ENCODE measurements around the gene EVC2. TPM values are rescaled to one million over a fixed set of nuclear protein-coding genes. Genes with fewer than 3 reads are reported as not detected.
"Not testable (repeated sequence)": the region's sequence is repeated elsewhere in the genome, so short reads cannot be mapped to it uniquely, and the experiment has no call there.

The EVC2 gene
- total and polyA plus RNA-seq, 4 donors: 1.7 to 6.6 (median 2.3) TPM

- 96% methylated on average over 16 of the region's 23 CpGs for WGBS (ENCODE audit: insufficient coverage)
- Histone ChIP-seq H3K27me3 (ENCODE audit: control insufficient read depth, insufficient read depth, low read length) (no peaks in the 10 kb centered on the region), H3K27ac (ENCODE audit: low read depth, low read length) (no peak overlapping the region), H3K4me1 (ENCODE audit: control insufficient read depth, insufficient read depth, low read length) (no peaks in the 10 kb centered on the region), H3K4me3 (ENCODE audit: low read depth, low read length) (no peak overlapping the region), H3K9me3 (ENCODE audit: control insufficient read depth, insufficient read depth, low read length) (no peaks in the 10 kb centered on the region), H3K36me3 (ENCODE audit: control insufficient read depth, insufficient read depth, low read length) (peaks cover 16% of the 10 kb centered on the region)
- DNase-seq (ENCODE audit: low read depth in 4 of 6, low spot score in 6 of 6): no peak
Measured at GRCh38 chr4:5622596-5622995, 85.8 kb downstream of the EVC2 start.

- Histone ChIP-seq H3K27me3 (ENCODE audit: control insufficient read depth, insufficient read depth, low read length) (no peaks in the 10 kb centered on the region), H3K4me3 (ENCODE audit: low read depth, low read length) (no peak overlapping the region), H3K4me1 (ENCODE audit: control insufficient read depth, insufficient read depth, low read length) (no peaks in the 10 kb centered on the region), H3K9me3 (ENCODE audit: control insufficient read depth, insufficient read depth, low read length) (no peaks in the 10 kb centered on the region), H3K36me3 (ENCODE audit: control insufficient read depth, insufficient read depth, low read length) (peaks cover 19% of the 10 kb centered on the region), H3K27ac (ENCODE audit: low read depth, low read length) (no peak overlapping the region)
- DNase-seq (ENCODE audit: low read depth in 4 of 6, low spot score in 6 of 6): no peak
- 92% methylated on average over 9 of the region's 14 CpGs for WGBS (ENCODE audit: insufficient coverage)
Measured at GRCh38 chr4:5619913-5620625, 88.3 kb downstream of the EVC2 start.

- DNase-seq (ENCODE audit: low read depth in 4 of 6, low spot score in 6 of 6): no peak
- Histone ChIP-seq H3K27me3 (ENCODE audit: control insufficient read depth, insufficient read depth, low read length) (no peaks in the 10 kb centered on the region), H3K27ac (ENCODE audit: low read depth, low read length) (no peak overlapping the region), H3K4me3 (ENCODE audit: low read depth, low read length) (no peak overlapping the region), H3K9me3 (ENCODE audit: control insufficient read depth, insufficient read depth, low read length) (no peaks in the 10 kb centered on the region), H3K36me3 (ENCODE audit: control insufficient read depth, insufficient read depth, low read length) (peaks cover 18% of the 10 kb centered on the region), H3K4me1 (ENCODE audit: control insufficient read depth, insufficient read depth, low read length) (no peaks in the 10 kb centered on the region)
- 99% methylated on average over 11 of the region's 11 CpGs for WGBS (ENCODE audit: insufficient coverage)
Measured at GRCh38 chr4:5618051-5618960, 90.1 kb downstream of the EVC2 start.

GRCh38 chr4:5616331-5616950 lies 91.9 kb downstream of the EVC2 start:
- peaks cover 11% of the 10 kb centered on the region for H3K36me3 ChIP-seq (ENCODE audit: control insufficient read depth, insufficient read depth, low read length)
- no peak overlapping the region for H3K4me3 ChIP-seq (ENCODE audit: low read depth, low read length)
- DNase-seq (ENCODE audit: low read depth in 4 of 6, low spot score in 6 of 6): no peak
- H3K27ac ChIP-seq (ENCODE audit: low read depth, low read length): no peak overlapping the region
- H3K9me3 ChIP-seq (ENCODE audit: control insufficient read depth, insufficient read depth, low read length): no peaks in the 10 kb centered on the region
- WGBS (ENCODE audit: insufficient coverage): 87% methylated on average over 14 of the region's 16 CpGs
- H3K27me3 ChIP-seq (ENCODE audit: control insufficient read depth, insufficient read depth, low read length): no peaks in the 10 kb centered on the region
- H3K4me1 ChIP-seq (ENCODE audit: control insufficient read depth, insufficient read depth, low read length): no peaks in the 10 kb centered on the region

GRCh38 chr4:5615496-5616075 lies 92.8 kb downstream of the EVC2 start:
- WGBS (ENCODE audit: insufficient coverage): 75% methylated on average over 10 of the region's 10 CpGs
- H3K4me1 ChIP-seq (ENCODE audit: control insufficient read depth, insufficient read depth, low read length): no peaks in the 10 kb centered on the region
- H3K9me3 ChIP-seq (ENCODE audit: control insufficient read depth, insufficient read depth, low read length): no peaks in the 10 kb centered on the region
- DNase-seq (ENCODE audit: low read depth in 4 of 6, low spot score in 6 of 6): no peak
- H3K27me3 ChIP-seq (ENCODE audit: control insufficient read depth, insufficient read depth, low read length): no peaks in the 10 kb centered on the region
- no peak overlapping the region for H3K4me3 ChIP-seq (ENCODE audit: low read depth, low read length)
- H3K36me3 ChIP-seq (ENCODE audit: control insufficient read depth, insufficient read depth, low read length): peaks cover 11% of the 10 kb centered on the region
- H3K27ac ChIP-seq (ENCODE audit: low read depth, low read length): no peak overlapping the region

GRCh38 chr4:5611750-5612149 lies 96.6 kb downstream of the EVC2 start:
- H3K4me1 ChIP-seq (ENCODE audit: control insufficient read depth, insufficient read depth, low read length): no peaks in the 10 kb centered on the region
- 60% methylated on average over 1 of the region's 5 CpGs for WGBS (ENCODE audit: insufficient coverage)
- peaks cover 8% of the 10 kb centered on the region for H3K36me3 ChIP-seq (ENCODE audit: control insufficient read depth, insufficient read depth, low read length)
- no peaks in the 10 kb centered on the region for H3K27me3 ChIP-seq (ENCODE audit: control insufficient read depth, insufficient read depth, low read length)
- no peak overlapping the region for H3K27ac ChIP-seq (ENCODE audit: low read depth, low read length)
- H3K9me3 ChIP-seq (ENCODE audit: control insufficient read depth, insufficient read depth, low read length): no peaks in the 10 kb centered on the region
- H3K4me3 ChIP-seq (ENCODE audit: low read depth, low read length): no peak overlapping the region
- peak in 2 of 6 donors; percentile 18 to 25 for DNase-seq (ENCODE audit: low read depth in 4 of 6, low spot score in 6 of 6)

GRCh38 chr4:5609306-5610007 lies 98.9 kb downstream of the EVC2 start:
- 80% methylated on average over 6 of the region's 12 CpGs for WGBS (ENCODE audit: insufficient coverage)
- Histone ChIP-seq H3K9me3 (ENCODE audit: control insufficient read depth, insufficient read depth, low read length) (no peaks in the 10 kb centered on the region), H3K4me1 (ENCODE audit: control insufficient read depth, insufficient read depth, low read length) (no peaks in the 10 kb centered on the region), H3K36me3 (ENCODE audit: control insufficient read depth, insufficient read depth, low read length) (peaks cover 3% of the 10 kb centered on the region), H3K4me3 (ENCODE audit: low read depth, low read length) (no peak overlapping the region), H3K27ac (ENCODE audit: low read depth, low read length) (no peak overlapping the region), H3K27me3 (ENCODE audit: control insufficient read depth, insufficient read depth, low read length) (no peaks in the 10 kb centered on the region)
- DNase-seq (ENCODE audit: low read depth in 4 of 6, low spot score in 6 of 6): peak in 1 of 6 donors; percentile 55

GRCh38 chr4:5593828-5594227 lies 114.5 kb downstream of the EVC2 start:
- H3K27me3 ChIP-seq (ENCODE audit: control insufficient read depth, insufficient read depth, low read length); H3K27ac ChIP-seq (ENCODE audit: low read depth, low read length); H3K4me3 ChIP-seq (ENCODE audit: low read depth, low read length); H3K9me3 ChIP-seq (ENCODE audit: control insufficient read depth, insufficient read depth, low read length); H3K36me3 ChIP-seq (ENCODE audit: control insufficient read depth, insufficient read depth, low read length); H3K4me1 ChIP-seq (ENCODE audit: control insufficient read depth, insufficient read depth, low read length); DNase-seq (ENCODE audit: low read depth in 4 of 6, low spot score in 6 of 6): not testable (repeated sequence)
- WGBS (ENCODE audit: insufficient coverage): 96% methylated on average over 9 of the region's 10 CpGs

- DNase-seq (ENCODE audit: low read depth in 4 of 6, low spot score in 6 of 6): no peak
- no peaks in the 10 kb centered on the region for H3K27me3 ChIP-seq (ENCODE audit: control insufficient read depth, insufficient read depth, low read length)
- H3K36me3 ChIP-seq (ENCODE audit: control insufficient read depth, insufficient read depth, low read length): no peaks in the 10 kb centered on the region
- H3K4me3 ChIP-seq (ENCODE audit: low read depth, low read length): no peak overlapping the region
- no peaks in the 10 kb centered on the region for H3K9me3 ChIP-seq (ENCODE audit: control insufficient read depth, insufficient read depth, low read length)
- whole genome bisulfite sequencing (ENCODE audit: insufficient coverage): 60% methylated on average over 1 of the region's 4 CpGs
- no peak overlapping the region for H3K27ac ChIP-seq (ENCODE audit: low read depth, low read length)
- H3K4me1 ChIP-seq (ENCODE audit: control insufficient read depth, insufficient read depth, low read length): no peaks in the 10 kb centered on the region
Measured at GRCh38 chr4:5592272-5592671, 116.1 kb downstream of the EVC2 start.
